Urinary bladder (tissue), 4 donors: ENCODE data around the gene SLK. TPM values are rescaled to one million over a fixed set of nuclear protein-coding genes. Genes with fewer than 3 reads are reported as not detected.

Experiments used
- DNase-seq: peaks from one replicate; pipeline ENCODE4 v3.0.0-alpha.2; 2015; ENCODE audit errors: extremely low spot score
- H3K27ac ChIP-seq: one replicate; pipeline ENCODE4 v1.5.1; 2013; ENCODE audit warnings: low read depth, mild to moderate bottlenecking, moderate library complexity
- H3K36me3 ChIP-seq: one replicate; pipeline ENCODE4 v1.6.1; 2013; ENCODE audit warnings: mild to moderate bottlenecking, moderate library complexity; ENCODE audit not compliant: insufficient read depth
- H3K4me1 ChIP-seq: one replicate; pipeline ENCODE4 v1.6.1; 2013; ENCODE audit warnings: mild to moderate bottlenecking, moderate library complexity; ENCODE audit not compliant: insufficient read depth
- H3K4me3 ChIP-seq: one replicate; pipeline ENCODE4 v1.5.1; 2013; ENCODE audit warnings: low read depth, low read length
- WGBS: extraction: QIAGEN DNeasy Blood & Tissue Kit; methylation state at CpG from one replicate; pipeline ENCODE4 v1.1.7; 2013; 5-methylcytosine and 5-hydroxymethylcytosine counted together
- polyA plus RNA-seq: library from polyadenylated mRNA; stranded (reverse); fragments of 200-250 nt; gene quantifications from one replicate; pipeline ENCODE4 v1.2.3, GENCODE V29; 2013
- small RNA-seq: library from RNA; depleted of rRNA; stranded (forward); fragments of <200 nt; gene quantifications from one replicate; pipeline ENCODE3, GENCODE V24; 2014
- total RNA-seq: library from RNA; depleted of rRNA; stranded (reverse); fragments of >200 nt; gene quantifications from one replicate; pipeline ENCODE4 v1.2.3, GENCODE V29; 2014
- donor health status: healthy with polysubstance abuse.
- donor health status: healthy.

The SLK gene
- total and polyA plus RNA-seq, 2 donors = 32.7 to 120 TPM

DNA sequence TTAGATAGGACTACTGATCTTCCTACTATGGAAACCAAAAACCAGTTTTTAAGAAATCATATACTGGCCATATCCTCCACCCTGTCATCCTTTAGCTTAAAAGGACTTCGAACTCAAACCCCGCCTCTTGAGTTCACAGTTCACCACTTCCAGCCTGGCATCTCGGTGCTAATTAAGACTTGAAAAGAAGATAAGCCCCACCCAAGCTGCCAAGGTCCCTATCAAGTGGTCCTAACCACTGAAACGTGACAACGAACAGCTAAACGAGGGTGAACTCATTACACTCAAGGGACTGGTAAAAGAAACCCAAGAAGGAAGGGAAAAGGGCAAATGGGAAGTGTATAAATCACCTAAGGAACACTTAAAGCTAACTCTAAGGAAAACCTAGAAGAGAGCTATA is 102.7 kb downstream of the SLK start:
- Histone ChIP-seq H3K4me1 (no peaks in the 10 kb centered on the region), H3K4me3 (no peak overlapping the region), H3K36me3 (no peaks in the 10 kb centered on the region), H3K27ac (no peak overlapping the region)
- no peak for DNase-seq
- WGBS = 47% methylated on average over 6 of the region's 6 CpGs

DNA sequence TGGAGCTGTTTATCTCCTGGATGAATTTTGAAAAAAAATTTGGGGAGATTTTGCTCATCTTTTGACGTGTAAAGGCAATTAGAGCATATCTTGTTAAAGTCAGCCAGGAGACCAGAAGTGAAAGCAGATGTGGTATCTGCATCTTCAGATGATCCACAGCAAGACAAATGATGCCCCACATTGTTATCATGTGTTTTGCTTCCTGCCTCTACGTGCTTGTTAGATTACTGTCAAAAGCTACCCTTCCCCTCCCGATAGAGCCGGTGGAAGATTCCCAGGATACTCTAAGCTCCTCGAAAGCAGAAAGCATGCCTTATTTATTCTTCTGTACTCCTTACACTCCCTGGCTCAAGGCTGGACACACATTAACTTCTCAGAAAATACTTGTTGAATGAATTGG is 105.8 kb downstream of the SLK start:
- 26% methylated on average over 5 of the region's 5 CpGs for WGBS
- H3K4me1 ChIP-seq = no peaks in the 10 kb centered on the region
- no peak for DNase-seq
- no peak overlapping the region for H3K27ac ChIP-seq
- H3K36me3 ChIP-seq = no peaks in the 10 kb centered on the region
- no peak overlapping the region for H3K4me3 ChIP-seq

DNA sequence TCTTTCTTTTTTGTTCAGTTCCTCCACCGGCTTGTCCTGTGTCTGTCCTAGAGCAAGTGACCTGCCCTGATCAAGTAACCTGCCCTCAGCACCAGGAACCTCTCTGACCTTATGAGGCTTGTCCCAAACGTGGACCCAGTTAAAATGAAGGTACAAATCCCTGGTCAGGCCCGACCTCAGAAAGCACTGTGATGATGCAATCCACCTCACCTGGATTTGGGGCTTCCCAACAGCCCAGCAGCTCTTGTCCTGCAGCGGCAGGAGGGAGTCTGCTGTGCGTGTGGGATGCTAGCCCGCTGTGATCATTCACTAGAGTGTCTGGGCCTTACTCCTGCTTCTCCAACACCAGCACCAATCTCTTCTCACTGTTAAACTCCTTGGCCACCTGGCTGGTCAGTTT is 107.6 kb downstream of the SLK start:
- WGBS = 82% methylated on average over 6 of the region's 6 CpGs
- no peak for DNase-seq
- Histone ChIP-seq H3K4me3 (no peak overlapping the region), H3K36me3 (no peaks in the 10 kb centered on the region), H3K27ac (no peak overlapping the region), H3K4me1 (no peaks in the 10 kb centered on the region)

DNA sequence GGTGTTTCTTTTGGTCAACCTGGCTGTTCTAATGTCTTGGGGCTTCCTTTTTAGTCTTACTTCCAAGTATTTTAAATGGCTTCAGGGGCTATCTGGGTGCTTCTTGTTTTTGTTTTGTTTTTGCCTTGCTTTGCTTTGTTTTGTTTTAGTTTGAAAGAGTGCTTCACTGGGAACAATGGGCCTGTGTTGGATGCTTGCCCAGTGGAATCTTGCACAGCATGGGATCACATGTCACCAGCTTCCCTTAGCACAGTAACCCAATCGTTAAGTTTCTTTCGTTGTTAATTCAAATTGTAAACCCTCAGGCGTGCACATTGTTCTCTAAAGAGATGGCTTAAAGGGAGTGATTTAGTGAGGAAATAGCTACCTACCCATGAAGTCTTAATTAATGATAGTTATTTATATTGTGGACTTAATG is 109.8 kb downstream of the SLK start:
- H3K27ac ChIP-seq = no peak overlapping the region
- no peaks in the 10 kb centered on the region for H3K36me3 ChIP-seq
- DNase-seq = no peak
- 27% methylated on average over 3 of the region's 3 CpGs for whole genome bisulfite sequencing
- H3K4me1 ChIP-seq = no peaks in the 10 kb centered on the region
- H3K4me3 ChIP-seq = no peak overlapping the region

DNA sequence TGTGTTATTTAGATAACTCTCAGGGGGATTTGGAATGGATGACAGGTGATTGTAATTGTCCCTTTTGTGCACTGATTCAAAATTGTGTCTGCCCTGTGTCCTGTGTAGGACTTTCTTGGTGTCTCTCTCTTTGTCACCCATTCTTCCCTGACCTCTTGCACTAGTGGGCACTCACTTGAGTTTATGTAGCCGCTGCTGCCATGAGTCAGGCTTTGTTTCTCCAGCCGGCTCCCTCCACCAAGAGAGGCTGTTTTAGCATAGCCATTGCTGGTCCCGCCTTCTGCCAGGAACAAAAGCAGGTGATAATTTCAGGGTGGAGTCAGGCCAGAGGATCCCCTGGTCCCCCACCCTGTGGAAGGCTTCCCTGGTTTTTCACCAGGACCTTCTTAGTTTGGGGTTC is 110.3 kb downstream of the SLK start:
- no peak for DNase-seq
- H3K4me3 ChIP-seq = no peak overlapping the region
- H3K4me1 ChIP-seq = no peaks in the 10 kb centered on the region
- H3K36me3 ChIP-seq = no peaks in the 10 kb centered on the region
- no peak overlapping the region for H3K27ac ChIP-seq
- WGBS = 42% methylated on average over 3 of the region's 3 CpGs

DNA sequence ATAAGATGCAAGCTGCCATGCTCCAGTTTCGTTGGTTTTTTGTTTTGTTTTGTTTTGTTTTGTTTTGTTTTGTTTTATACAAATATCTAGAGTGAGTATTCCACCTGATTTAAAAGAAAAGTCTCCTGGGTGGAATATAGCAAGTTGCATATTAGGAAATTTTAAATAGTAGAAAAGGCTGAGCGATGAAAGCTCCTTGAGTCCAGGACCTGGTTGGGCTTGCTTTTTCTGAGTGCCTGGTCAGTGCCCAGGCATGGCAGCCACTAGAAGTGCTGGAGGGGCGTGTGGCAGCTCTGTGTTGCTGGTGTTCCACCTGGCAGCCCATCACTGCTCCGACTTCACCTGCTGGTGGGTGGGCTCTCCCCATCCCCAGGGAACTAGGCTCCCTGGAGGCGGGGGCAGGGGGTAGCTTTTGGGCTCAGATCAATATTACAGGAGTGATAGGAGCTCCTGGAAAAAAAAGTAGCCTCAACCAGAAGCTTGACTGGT is 110.8 kb downstream of the SLK start:
- DNase-seq = no peak
- Histone ChIP-seq H3K4me3 (no peak overlapping the region), H3K36me3 (no peaks in the 10 kb centered on the region), H3K27ac (no peak overlapping the region), H3K4me1 (no peaks in the 10 kb centered on the region)
- 76% methylated on average over 5 of the region's 5 CpGs for WGBS

Small RNA genes lying within 50 kb of the gene (small RNA-seq; reads per million reads assigned to genes)
- gene RN7SL524P = not detected

Other genes starting within 250 kb of the SLK start
- gene SH3PXD2A, start 111.6 kb upstream of the SLK start, total RNA-seq = 56.9 TPM
- 29.6 TPM for gene SH3PXD2A, start 111.6 kb upstream of the SLK start, polyA plus RNA-seq
- 18.3 TPM for gene STN1, start 49.0 kb upstream of the SLK start, total RNA-seq
- gene STN1, start 49.0 kb upstream of the SLK start, polyA plus RNA-seq = 22.6 TPM
- gene COL17A1, start 118.7 kb downstream of the SLK start, total RNA-seq = 9.8 TPM
- 9.3 TPM for gene COL17A1, start 118.7 kb downstream of the SLK start, polyA plus RNA-seq
- 13.6 TPM for gene SFR1, start 155.0 kb downstream of the SLK start, total RNA-seq
- gene SFR1, start 155.0 kb downstream of the SLK start, polyA plus RNA-seq = 6.8 TPM